ENCODE measurements around the gene OR10K1. TPM values are rescaled to one million over a fixed set of nuclear protein-coding genes. Genes with fewer than 3 reads are reported as not detected.
"Not testable (repeated sequence)": the region's sequence is repeated elsewhere in the genome, so short reads cannot be mapped to it uniquely, and the experiment has no call there.

OR10K1 gene
- total and polyA plus RNA-seq, 11 donors: not detected

DNA sequence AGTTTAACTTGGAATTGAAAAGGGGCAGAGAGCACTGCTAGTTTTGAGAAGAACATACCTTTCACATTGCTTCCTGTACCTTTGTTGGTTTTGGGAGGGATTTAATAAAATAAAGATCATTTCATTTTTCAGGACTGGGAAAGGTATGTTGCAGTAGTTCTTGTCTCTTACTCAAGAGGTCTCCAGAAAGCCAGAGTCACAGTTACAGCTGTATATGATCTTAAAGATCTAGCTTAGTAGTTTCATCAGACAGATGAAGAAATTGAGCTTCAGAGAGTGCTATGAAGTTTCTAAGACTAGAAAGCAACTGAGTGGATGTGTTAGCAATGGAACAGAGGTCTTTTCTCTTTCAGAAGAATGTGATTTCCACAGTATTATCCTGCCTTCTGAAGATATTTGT, 36.6 kb upstream of the OR10K1 start:
- TF ChIP-seq, protein P1, sequence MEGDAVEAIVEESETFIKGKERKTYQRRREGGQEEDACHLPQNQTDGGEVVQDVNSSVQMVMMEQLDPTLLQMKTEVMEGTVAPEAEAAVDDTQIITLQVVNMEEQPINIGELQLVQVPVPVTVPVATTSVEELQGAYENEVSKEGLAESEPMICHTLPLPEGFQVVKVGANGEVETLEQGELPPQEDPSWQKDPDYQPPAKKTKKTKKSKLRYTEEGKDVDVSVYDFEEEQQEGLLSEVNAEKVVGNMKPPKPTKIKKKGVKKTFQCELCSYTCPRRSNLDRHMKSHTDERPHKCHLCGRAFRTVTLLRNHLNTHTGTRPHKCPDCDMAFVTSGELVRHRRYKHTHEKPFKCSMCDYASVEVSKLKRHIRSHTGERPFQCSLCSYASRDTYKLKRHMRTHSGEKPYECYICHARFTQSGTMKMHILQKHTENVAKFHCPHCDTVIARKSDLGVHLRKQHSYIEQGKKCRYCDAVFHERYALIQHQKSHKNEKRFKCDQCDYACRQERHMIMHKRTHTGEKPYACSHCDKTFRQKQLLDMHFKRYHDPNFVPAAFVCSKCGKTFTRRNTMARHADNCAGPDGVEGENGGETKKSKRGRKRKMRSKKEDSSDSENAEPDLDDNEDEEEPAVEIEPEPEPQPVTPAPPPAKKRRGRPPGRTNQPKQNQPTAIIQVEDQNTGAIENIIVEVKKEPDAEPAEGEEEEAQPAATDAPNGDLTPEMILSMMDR (IDR thresholded peaks at IDR 0.05): no peak
- DNase-seq (no peak), ATAC-seq (no peak)
- Histone ChIP-seq H3K36me3 (no peaks in the 10 kb centered on the region), H3K4me3 (no peak overlapping the region), H3K9me3 (peaks cover 0 to 20% (median 0%) of the 10 kb centered on the region in 12 donors), H3K4me1 (no peaks in the 10 kb centered on the region), H3K27me3 (no peaks in the 10 kb centered on the region), H3K27ac (no peak overlapping the region)
- intact Hi-C loops (cut with DNase I): no loop called here

DNA sequence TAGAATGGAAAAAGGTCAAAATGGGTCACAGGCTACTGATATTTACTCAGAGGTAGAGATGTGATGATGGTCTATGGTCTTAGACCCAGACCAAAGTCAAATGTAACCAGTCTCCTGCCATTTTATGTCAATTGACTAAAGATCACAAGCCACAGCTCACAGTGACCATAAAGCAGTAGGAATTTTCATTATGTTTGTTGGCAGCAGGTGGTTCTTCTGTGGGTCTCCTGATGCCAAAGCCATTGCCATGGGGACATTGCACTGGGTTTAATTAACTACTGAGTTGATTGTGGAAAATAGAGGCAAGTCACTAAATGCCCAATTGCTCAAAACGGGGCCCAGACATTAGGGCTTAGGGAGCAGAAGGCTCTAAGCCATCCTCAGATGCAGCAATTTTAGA, 35.5 kb upstream of the OR10K1 start, which contains the start of gene OR10K2:
TSS of gene OR10K2 (minus strand) at position 101 of the 400 bp plus-strand sequence. CDS start 5,371 bp downstream, outside the sequence.
- Histone ChIP-seq H3K36me3 (no peaks in the 10 kb centered on the region), H3K4me3 (no peak within 1 kb of the TSS), H3K27ac (no peak within 1 kb of the TSS), H3K9me3 (peaks cover 0 to 20% (median 0%) of the 10 kb centered on the region in 12 donors), H3K27me3 (no peaks in the 10 kb centered on the region), H3K4me1 (peaks cover 0 to 5% (median 0%) of the 10 kb centered on the region in 12 donors)
- TF ChIP-seq POLR2A (IDR thresholded peaks at IDR 0.05): no peak
- TF ChIP-seq, protein P1 (IDR thresholded peaks at IDR 0.05): no peak
- no peak for DNase-seq
- 86 to 91% (median 89%) methylated on average over 1 of the region's 1 CpG for WGBS, 4 donors
- ATAC-seq: no peak
- intact Hi-C loops (cut with DNase I): no loop called here

DNA sequence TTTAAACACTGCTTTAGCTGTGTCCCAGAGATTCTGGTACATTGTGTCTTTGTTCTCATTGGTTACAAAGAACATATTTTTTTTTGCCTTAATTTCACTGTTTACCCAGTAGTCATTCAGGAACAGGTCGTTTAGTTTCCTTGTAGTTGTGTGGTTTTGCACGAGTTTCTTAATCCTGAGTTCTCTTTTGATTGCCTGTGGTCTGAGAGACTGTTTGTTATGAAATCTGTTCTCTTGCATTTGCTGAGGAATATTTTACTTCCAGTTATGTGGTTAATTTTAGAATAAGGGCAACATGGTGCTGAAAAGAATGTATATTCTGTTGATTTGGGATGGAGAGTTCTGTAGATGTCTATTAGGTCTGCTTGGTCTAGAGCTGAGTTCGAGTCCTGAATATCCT, 31.5 kb upstream of the OR10K1 start:
- H3K27ac ChIP-seq; H3K36me3 ChIP-seq; H3K4me3 ChIP-seq; ATAC-seq; H3K4me1 ChIP-seq; DNase-seq; intact Hi-C loops (cut with DNase I): not testable (repeated sequence)
- WGBS, 4 donors: 51 to 57% (median 56%) methylated on average over 3 of the region's 3 CpGs
- Histone ChIP-seq H3K27me3 (peaks cover 0 to 14% (median 0%) of the 10 kb centered on the region in 9 donors), H3K9me3 (peaks cover 0 to 20% (median 0%) of the 10 kb centered on the region in 12 donors)

DNA sequence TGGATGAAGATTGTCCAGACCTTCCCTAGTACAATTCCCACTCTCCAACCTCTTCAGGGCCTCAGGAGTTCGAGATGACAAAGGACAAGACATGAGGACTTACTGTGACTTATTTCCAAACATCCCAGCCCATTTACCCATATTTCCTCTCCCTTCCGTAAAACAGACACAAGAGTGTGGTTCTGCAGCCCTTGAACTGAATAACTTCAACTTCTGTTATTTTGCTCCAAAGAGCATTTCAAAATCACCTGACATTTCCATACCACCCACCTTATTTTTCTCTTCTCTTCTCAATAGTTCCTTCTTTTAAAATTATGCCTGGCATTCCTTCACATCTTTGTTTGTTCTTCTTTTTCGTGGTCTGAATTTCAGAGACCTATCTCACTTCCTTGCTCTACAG, 26.9 kb upstream of the OR10K1 start:
- H3K27ac ChIP-seq: no peak overlapping the region
- DNase-seq: no peak
- ATAC-seq: no peak
- H3K4me1 ChIP-seq: peaks cover 0 to 5% (median 0%) of the 10 kb centered on the region in 12 donors
- intact Hi-C loops (cut with DNase I): no loop called here
- peaks cover 0 to 14% (median 0%) of the 10 kb centered on the region in 9 donors for H3K27me3 ChIP-seq
- peaks cover 0 to 2% (median 0%) of the 10 kb centered on the region in 12 donors for H3K9me3 ChIP-seq
- 43 to 58% (median 55%) methylated on average over 3 of the region's 3 CpGs for WGBS, 4 donors
- no peak for TF ChIP-seq POLR2A (IDR thresholded peaks at IDR 0.05)
- TF ChIP-seq, protein P1 (IDR thresholded peaks at IDR 0.05): no peak
- H3K4me3 ChIP-seq: no peak overlapping the region
- no peaks in the 10 kb centered on the region for H3K36me3 ChIP-seq

DNA sequence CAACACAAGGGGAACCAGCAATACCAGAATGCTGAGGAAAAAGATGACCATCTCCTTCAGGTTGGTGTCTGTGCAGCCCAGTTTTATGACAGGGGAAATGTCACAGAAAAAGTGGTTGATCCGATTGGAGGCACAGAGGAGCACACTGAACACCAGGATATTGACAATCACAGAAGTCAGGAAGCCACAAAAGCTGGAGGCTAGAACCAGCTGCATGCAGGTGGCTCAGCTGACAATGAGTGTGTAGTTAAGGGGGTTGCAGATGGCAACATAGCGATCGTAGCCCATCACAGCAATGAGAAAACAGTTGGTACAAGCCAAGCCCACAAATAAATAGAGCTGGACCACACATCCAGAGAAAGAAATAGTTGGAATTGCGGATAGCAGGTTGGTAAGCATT, 16.3 kb upstream of the OR10K1 start:
- intact Hi-C loops (cut with DNase I): no loop called here
- 76 to 86% (median 76%) methylated on average over 4 of the region's 4 CpGs for WGBS, 4 donors
- no peak for DNase-seq

More for the DNA sequence above, 16.3 kb upstream of the OR10K1 start:
- H3K4me3 ChIP-seq: no peak overlapping the region
- H3K9me3 ChIP-seq: no peaks in the 10 kb centered on the region
- H3K36me3 ChIP-seq: no peaks in the 10 kb centered on the region
- no peaks in the 10 kb centered on the region for H3K4me1 ChIP-seq
- H3K27me3 ChIP-seq: no peaks in the 10 kb centered on the region
- no peak overlapping the region for H3K27ac ChIP-seq
- TF ChIP-seq POLR2A (IDR thresholded peaks at IDR 0.05): no peak
- TF ChIP-seq, protein P1 (IDR thresholded peaks at IDR 0.05): no peak
- no peak for ATAC-seq

All from heart left ventricle (tissue), 16 donors.